ENCODE results near the gene CCDC127.

Gene CCDC127

DNA sequence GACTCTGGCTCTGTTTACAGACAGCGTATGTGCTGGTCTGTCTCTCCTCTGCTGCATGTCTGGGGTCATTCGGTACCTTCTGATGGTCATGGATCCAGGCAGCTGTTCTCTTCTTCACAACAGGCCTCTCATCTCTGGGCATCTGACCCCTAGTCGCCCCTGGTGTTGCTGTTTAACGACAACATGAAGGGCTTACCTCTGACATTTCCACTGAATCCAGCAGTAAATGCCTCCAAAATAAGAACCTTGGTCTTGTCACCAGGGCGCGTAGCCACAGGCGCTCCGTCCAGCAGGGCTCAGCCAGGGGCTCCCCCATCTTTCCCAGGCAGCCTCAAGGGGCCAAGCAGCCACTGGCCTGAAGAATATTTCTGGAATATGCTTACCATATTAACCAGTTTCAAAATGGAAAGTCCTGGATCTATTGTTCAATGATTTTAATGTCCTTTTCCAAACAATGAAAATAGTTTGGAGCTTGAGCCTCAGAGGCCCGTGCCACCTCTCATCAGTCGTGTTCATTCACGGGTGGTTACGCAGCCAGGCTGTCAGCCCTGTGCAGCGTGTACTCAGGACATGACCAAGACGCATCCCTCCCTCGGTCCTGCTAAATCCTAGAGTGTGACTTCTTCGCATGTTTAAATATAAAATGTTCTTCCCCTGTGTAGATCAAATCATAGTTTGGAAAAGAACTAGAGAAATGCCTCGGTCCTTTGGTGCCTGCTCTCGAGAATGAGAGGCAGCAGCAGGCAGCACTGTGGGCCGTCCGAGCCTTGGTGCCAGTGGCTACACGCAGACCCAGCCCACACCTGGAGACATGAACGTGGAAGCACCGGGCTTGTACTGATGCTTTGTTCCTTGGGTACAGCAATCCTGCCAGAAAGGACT, 56.8 kb downstream of the CCDC127 start:
- Histone ChIP-seq H3K36me3 (ENCODE audit: low read depth) (no peaks in the 10 kb centered on the region), H3K9me3 (ENCODE audit: severe bottlenecking) (no peaks in the 10 kb centered on the region), H3K27ac (ENCODE audit: poor library complexity, severe bottlenecking) (no peak overlapping the region), H3K27me3 (ENCODE audit: insufficient read depth, poor library complexity, severe bottlenecking) (peaks cover 6% of the 10 kb centered on the region), H3K4me3 (ENCODE audit: severe bottlenecking) (no peak overlapping the region), H3K4me1 (ENCODE audit: insufficient read depth, poor library complexity, severe bottlenecking) (no peaks in the 10 kb centered on the region)
- DNase-seq (ENCODE audit: low spot score): no peak
- no peak for ATAC-seq (ENCODE audit: low read depth)
- no peak for TF ChIP-seq CTCF (IDR thresholded peaks at IDR 0.05; ENCODE audit: poor library complexity, severe bottlenecking)

- TF ChIP-seq CTCF (IDR thresholded peaks at IDR 0.05; ENCODE audit: poor library complexity, severe bottlenecking): no peak
- Histone ChIP-seq H3K4me1 (ENCODE audit: insufficient read depth, poor library complexity, severe bottlenecking) (no peaks in the 10 kb centered on the region), H3K9me3 (ENCODE audit: severe bottlenecking) (no peaks in the 10 kb centered on the region), H3K27ac (ENCODE audit: poor library complexity, severe bottlenecking) (no peak overlapping the region), H3K27me3 (ENCODE audit: insufficient read depth, poor library complexity, severe bottlenecking) (peaks cover 6% of the 10 kb centered on the region), H3K36me3 (ENCODE audit: low read depth) (no peaks in the 10 kb centered on the region), H3K4me3 (ENCODE audit: severe bottlenecking) (no peak overlapping the region)
- no peak for ATAC-seq (ENCODE audit: low read depth)
- DNase-seq (ENCODE audit: low spot score): no peak
These were observed 57.8 kb downstream of the CCDC127 start for GRCh38 chr5:160173-160510.

DNA sequence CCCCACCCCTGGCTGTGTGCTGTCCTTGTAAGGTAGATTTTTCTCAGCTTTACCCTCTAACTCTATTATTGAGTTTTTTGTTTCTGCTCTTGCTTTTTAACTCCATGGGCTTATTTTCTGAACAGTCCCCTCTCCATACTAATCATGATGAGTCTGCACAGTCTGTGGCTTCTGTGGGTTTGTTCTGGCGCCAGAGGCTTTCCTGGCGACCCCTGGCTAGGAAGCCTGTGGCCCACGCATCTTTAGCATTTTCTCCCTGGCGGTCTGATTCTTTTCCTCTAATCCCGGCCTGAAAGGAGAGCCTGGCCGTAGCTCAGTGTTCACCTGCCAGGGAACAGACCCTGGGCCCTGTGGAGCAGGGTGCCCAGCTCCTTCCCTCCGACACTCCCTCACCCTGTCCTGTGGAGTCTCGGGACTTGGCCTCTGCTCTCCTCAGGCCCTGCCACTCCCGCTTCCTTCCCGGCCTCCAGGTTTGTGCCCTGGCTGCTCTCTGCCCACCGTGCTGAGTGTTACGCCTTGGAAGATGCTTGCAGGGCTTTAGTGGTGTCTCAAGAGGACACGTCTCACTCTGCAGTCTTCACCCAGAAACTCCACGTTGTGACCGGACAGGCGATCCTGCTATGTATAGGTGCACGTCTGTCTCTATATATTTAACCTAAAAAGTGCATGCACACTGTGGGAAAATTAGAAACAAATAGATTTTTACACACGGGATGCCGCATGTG, 58.3 kb downstream of the CCDC127 start:
- DNase-seq (ENCODE audit: low spot score) (no peak), ATAC-seq (ENCODE audit: low read depth) (no peak)
- Histone ChIP-seq H3K27ac (ENCODE audit: poor library complexity, severe bottlenecking) (no peak overlapping the region), H3K9me3 (ENCODE audit: severe bottlenecking) (no peaks in the 10 kb centered on the region), H3K4me3 (ENCODE audit: severe bottlenecking) (no peak overlapping the region), H3K4me1 (ENCODE audit: insufficient read depth, poor library complexity, severe bottlenecking) (no peaks in the 10 kb centered on the region), H3K36me3 (ENCODE audit: low read depth) (no peaks in the 10 kb centered on the region), H3K27me3 (ENCODE audit: insufficient read depth, poor library complexity, severe bottlenecking) (peaks cover 6% of the 10 kb centered on the region)
- no peak for TF ChIP-seq CTCF (IDR thresholded peaks at IDR 0.05; ENCODE audit: poor library complexity, severe bottlenecking)

GRCh38 chr5:158807-159447, 59.0 kb downstream of the CCDC127 start:
- Histone ChIP-seq H3K27me3 (ENCODE audit: insufficient read depth, poor library complexity, severe bottlenecking) (peaks cover 6% of the 10 kb centered on the region), H3K27ac (ENCODE audit: poor library complexity, severe bottlenecking) (no peak overlapping the region), H3K36me3 (ENCODE audit: low read depth) (no peaks in the 10 kb centered on the region), H3K9me3 (ENCODE audit: severe bottlenecking) (no peaks in the 10 kb centered on the region), H3K4me1 (ENCODE audit: insufficient read depth, poor library complexity, severe bottlenecking) (no peaks in the 10 kb centered on the region), H3K4me3 (ENCODE audit: severe bottlenecking) (no peak overlapping the region)
- DNase-seq (ENCODE audit: low spot score) (no peak), ATAC-seq (ENCODE audit: low read depth) (no peak)
- TF ChIP-seq CTCF (IDR thresholded peaks at IDR 0.05; ENCODE audit: poor library complexity, severe bottlenecking): no peak

All from RWPE2 (cell line).